Astrocyte (in vitro differentiated cells and primary cell): ENCODE results near the gene STUM. TPM values are rescaled to one million over a fixed set of nuclear protein-coding genes. Genes with fewer than 3 reads are reported as not detected.

Experiments used
- DNase-seq: peaks from one replicate; pipeline ENCODE4 v3.0.0-alpha.2; 2010; ENCODE audit warnings: low read depth
- FAIRE-seq: peaks from 2 replicates; lab custom pipeline; 2011; peaks lifted over from hg19 to GRCh38; lab: Jason Lieb, UNC
- H2AFZ ChIP-seq: 2 replicates; pipeline ENCODE4 v1.6.0; 2012; ENCODE audit warnings: low read depth, low read length, inconsistent platforms
- H3K27ac ChIP-seq: 2 replicates; pipeline ENCODE4 v1.5.1; 2011; ENCODE audit warnings: low read depth, low read length, inconsistent platforms
- H3K27me3 ChIP-seq: 2 replicates; pipeline ENCODE4 v1.6.0; 2011; ENCODE audit warnings: low read length, inconsistent platforms; ENCODE audit not compliant: insufficient read depth
- H3K36me3 ChIP-seq: 2 replicates; pipeline ENCODE4 v1.5.1; 2011; ENCODE audit warnings: low read length, inconsistent platforms; ENCODE audit not compliant: insufficient read depth
- H3K4me1 ChIP-seq: 2 replicates; pipeline ENCODE4 v1.5.1; 2011; ENCODE audit warnings: low read length, inconsistent platforms; ENCODE audit not compliant: insufficient read depth
- H3K4me2 ChIP-seq: 2 replicates; pipeline ENCODE4 v1.6.0; 2012; ENCODE audit warnings: low read length, inconsistent platforms
- H3K4me3 ChIP-seq: 2 replicates; pipeline ENCODE4 v1.5.1; 2011; ENCODE audit warnings: low read depth, mild to moderate bottlenecking, low read length, inconsistent platforms; ENCODE audit not compliant: insufficient read depth
- H3K79me2 ChIP-seq: 2 replicates; pipeline ENCODE4 v1.6.0; 2012; ENCODE audit warnings: mild to moderate bottlenecking, low read length, inconsistent platforms; ENCODE audit not compliant: insufficient read depth
- H3K9ac ChIP-seq: 2 replicates; pipeline ENCODE4 v1.6.0; 2012; ENCODE audit warnings: mild to moderate bottlenecking, low read length, inconsistent platforms
- H3K9me3 ChIP-seq: 2 replicates; pipeline ENCODE4 v1.5.1; 2012; ENCODE audit warnings: low read depth, mild to moderate bottlenecking, low read length, inconsistent platforms; ENCODE audit not compliant: insufficient read depth
- H4K20me1 ChIP-seq: 2 replicates; pipeline ENCODE4 v1.6.0; 2012; ENCODE audit warnings: low read length, inconsistent platforms; ENCODE audit not compliant: insufficient read depth
- H3K27ac Mint-ChIP-seq: one replicate; pipeline ENCODE4 v1.8.0; 2021; ENCODE audit warnings: mild to moderate bottlenecking, mixed read lengths; ENCODE audit not compliant: unreplicated experiment
- H3K27me3 Mint-ChIP-seq: one replicate; pipeline ENCODE4 v1.8.0; 2021; ENCODE audit warnings: low read depth, mixed read lengths; ENCODE audit not compliant: unreplicated experiment
- H3K36me3 Mint-ChIP-seq: one replicate; pipeline ENCODE4 v1.8.0; 2021; ENCODE audit warnings: low read depth, mixed read lengths; ENCODE audit not compliant: unreplicated experiment
- H3K4me1 Mint-ChIP-seq: one replicate; pipeline ENCODE4 v1.8.0; 2021; ENCODE audit warnings: low read depth, mixed read lengths; ENCODE audit not compliant: unreplicated experiment
- H3K4me3 Mint-ChIP-seq: one replicate; pipeline ENCODE4 v1.8.0; 2021; ENCODE audit warnings: mild to moderate bottlenecking, moderate library complexity, mixed read lengths; ENCODE audit not compliant: unreplicated experiment
- H3K9me3 Mint-ChIP-seq: one replicate; pipeline ENCODE4 v1.8.0; 2021; ENCODE audit warnings: mild to moderate bottlenecking, mixed read lengths; ENCODE audit not compliant: unreplicated experiment
- EZH2 ChIP-seq: IDR thresholded peaks from 2 replicates; pipeline ENCODE4 v1.6.1; 2012; ENCODE audit warnings: mild to moderate bottlenecking, low read length, inconsistent platforms; ENCODE audit not compliant: insufficient read depth
- total RNA-seq: library from RNA; stranded (reverse); gene quantifications from 2 replicates; pipeline ENCODE4 v1.2.1, GENCODE V29; 2021
- TF ChIP-seq, protein P1 (sequence below): IDR thresholded peaks from 2 replicates; pipeline ENCODE4 v1.5.1; 2011; ENCODE audit warnings: low read depth, mild to moderate bottlenecking, inconsistent platforms, low read length, moderate library complexity; ENCODE audit not compliant: insufficient read depth

Gene STUM
- total RNA-seq, 1 donor from 2014 or later, result not detected

GRCh38 chr1:226580625-226581270 is 32.2 kb downstream of the STUM start:
- Histone ChIP-seq H3K27me3 (peaks cover 5% of the 10 kb centered on the region), H3K4me3 (no peak overlapping the region), H3K36me3 (no peaks in the 10 kb centered on the region), H3K79me2 (no peaks in the 10 kb centered on the region), H2AFZ (no peak overlapping the region), H3K9ac (no peak overlapping the region), H3K27ac (no peak overlapping the region), H3K9me3 (no peaks in the 10 kb centered on the region), H3K4me1 (no peaks in the 10 kb centered on the region), H4K20me1 (no peaks in the 10 kb centered on the region), H3K4me2 (no peak overlapping the region)
- Mint-ChIP-seq H3K9me3 (no peaks in the 10 kb centered on the region), H3K4me3 (no peak overlapping the region), H3K27ac (no peak overlapping the region), H3K4me1 (peaks cover 5% of the 10 kb centered on the region), H3K27me3 (peaks cover 42% of the 10 kb centered on the region), H3K36me3 (peaks cover 4% of the 10 kb centered on the region)
- TF ChIP-seq, protein P1, sequence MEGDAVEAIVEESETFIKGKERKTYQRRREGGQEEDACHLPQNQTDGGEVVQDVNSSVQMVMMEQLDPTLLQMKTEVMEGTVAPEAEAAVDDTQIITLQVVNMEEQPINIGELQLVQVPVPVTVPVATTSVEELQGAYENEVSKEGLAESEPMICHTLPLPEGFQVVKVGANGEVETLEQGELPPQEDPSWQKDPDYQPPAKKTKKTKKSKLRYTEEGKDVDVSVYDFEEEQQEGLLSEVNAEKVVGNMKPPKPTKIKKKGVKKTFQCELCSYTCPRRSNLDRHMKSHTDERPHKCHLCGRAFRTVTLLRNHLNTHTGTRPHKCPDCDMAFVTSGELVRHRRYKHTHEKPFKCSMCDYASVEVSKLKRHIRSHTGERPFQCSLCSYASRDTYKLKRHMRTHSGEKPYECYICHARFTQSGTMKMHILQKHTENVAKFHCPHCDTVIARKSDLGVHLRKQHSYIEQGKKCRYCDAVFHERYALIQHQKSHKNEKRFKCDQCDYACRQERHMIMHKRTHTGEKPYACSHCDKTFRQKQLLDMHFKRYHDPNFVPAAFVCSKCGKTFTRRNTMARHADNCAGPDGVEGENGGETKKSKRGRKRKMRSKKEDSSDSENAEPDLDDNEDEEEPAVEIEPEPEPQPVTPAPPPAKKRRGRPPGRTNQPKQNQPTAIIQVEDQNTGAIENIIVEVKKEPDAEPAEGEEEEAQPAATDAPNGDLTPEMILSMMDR, result no peak
- TF ChIP-seq EZH2, result no peak
- FAIRE-seq (no peak), DNase-seq (no peak)

DNA sequence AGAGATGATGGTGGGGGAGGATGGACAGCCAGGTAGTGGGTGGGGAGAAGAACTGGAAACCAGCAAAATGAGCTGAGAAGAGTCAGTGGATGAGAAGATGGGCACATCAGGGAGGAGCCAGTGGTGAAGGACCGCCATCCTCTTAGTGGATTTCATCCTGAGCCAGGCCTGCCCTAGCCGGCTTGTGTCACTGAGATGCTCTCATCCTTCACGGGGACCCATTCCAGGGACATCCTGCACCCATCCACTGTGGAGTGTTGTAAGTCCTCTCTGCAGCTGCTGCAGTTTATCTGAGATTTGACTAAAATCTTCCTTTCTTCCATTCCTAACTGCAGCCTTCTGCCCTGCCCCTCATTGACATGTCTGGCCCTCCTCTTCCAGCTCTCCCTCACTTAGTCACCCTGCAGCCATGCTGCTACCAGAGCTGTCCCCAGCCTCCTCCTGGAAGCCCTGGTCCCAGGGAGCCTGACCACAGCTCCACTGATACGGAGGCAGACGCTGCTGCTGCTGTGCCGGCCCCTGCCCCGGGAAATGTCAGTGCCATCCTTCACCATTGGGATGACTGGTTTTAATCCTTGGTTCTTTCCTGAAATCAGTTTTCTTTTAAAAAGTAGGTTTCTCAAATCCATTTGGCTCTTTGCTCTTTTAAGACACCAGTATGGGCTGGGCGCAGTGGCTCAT is 33.2 kb downstream of the STUM start:
- DNase-seq (no peak), FAIRE-seq (no peak)
- H3K36me3 Mint-ChIP-seq, result peaks cover 4% of the 10 kb centered on the region
- Histone ChIP-seq H3K27me3 (peaks cover 3% of the 10 kb centered on the region), H3K9ac (no peak overlapping the region), H3K9me3 (no peaks in the 10 kb centered on the region), H3K79me2 (no peaks in the 10 kb centered on the region), H3K27ac (no peak overlapping the region), H3K4me1 (no peaks in the 10 kb centered on the region), H3K4me2 (no peak overlapping the region), H4K20me1 (no peaks in the 10 kb centered on the region), H2AFZ (no peak overlapping the region), H3K36me3 (no peaks in the 10 kb centered on the region), H3K4me3 (no peak overlapping the region)
- peaks cover 5% of the 10 kb centered on the region for H3K4me1 Mint-ChIP-seq
- peaks cover 39% of the 10 kb centered on the region for H3K27me3 Mint-ChIP-seq
- no peak overlapping the region for H3K4me3 Mint-ChIP-seq
- TF ChIP-seq, protein P1, result no peak
- no peak for TF ChIP-seq EZH2
- H3K27ac Mint-ChIP-seq, result no peak overlapping the region
- no peaks in the 10 kb centered on the region for H3K9me3 Mint-ChIP-seq

- Histone ChIP-seq H3K4me1 (no peaks in the 10 kb centered on the region), H3K9ac (no peak overlapping the region), H3K4me2 (no peak overlapping the region), H3K27me3 (no peaks in the 10 kb centered on the region), H3K79me2 (no peaks in the 10 kb centered on the region), H4K20me1 (no peaks in the 10 kb centered on the region), H3K4me3 (no peak overlapping the region), H3K27ac (no peak overlapping the region), H2AFZ (no peak overlapping the region), H3K36me3 (no peaks in the 10 kb centered on the region), H3K9me3 (no peaks in the 10 kb centered on the region)
- Mint-ChIP-seq H3K4me1 (no peaks in the 10 kb centered on the region), H3K36me3 (peaks cover 4% of the 10 kb centered on the region), H3K4me3 (no peak overlapping the region), H3K9me3 (no peaks in the 10 kb centered on the region), H3K27ac (no peak overlapping the region), H3K27me3 (peaks cover 37% of the 10 kb centered on the region)
- TF ChIP-seq, protein P1, result no peak
- no peak for TF ChIP-seq EZH2
- FAIRE-seq (no peak), DNase-seq (no peak)
Measured at GRCh38 chr1:226582966-226583365, 34.4 kb downstream of the STUM start.
